ENCODE measurements around the gene JMJD4. TPM values are rescaled to one million over a fixed set of nuclear protein-coding genes. Genes with fewer than 3 reads are reported as not detected.

Gene JMJD4
- 15.5 and 27.3 TPM in 2 replicates for total RNA-seq

GRCh38 chr1:227734856-227735538, at the start of gene JMJD4, which contains the start of gene SNAP47:
Gene JMJD4, minus strand, starts transcription at chr1:227735302. Its CDS starts 29 bp downstream, at chr1:227735273.
Gene SNAP47, plus strand, starts transcription at chr1:227735435. Its CDS starts 12,302 bp downstream, at chr1:227747737.

Other genes with a start within 250 kb of the JMJD4 start
- 2.0 and 2.1 TPM in 2 replicates for gene ZNF678, start 171.7 kb downstream of the JMJD4 start, total RNA-seq
- gene SNAP47, start 133 bp upstream of the JMJD4 start, total RNA-seq, result 31.2 and 45.2 TPM in 2 replicates
- gene PRSS38, start 80.4 kb upstream of the JMJD4 start, total RNA-seq, result not detected in 2 replicates
- gene WNT9A, start 212.6 kb upstream of the JMJD4 start, total RNA-seq, result 0.47 and 1.5 TPM in 2 replicates

All from pericardium fibroblast (primary cell).